Upper lobe of left lung (tissue), 6 donors: Measurements from ENCODE around the gene MRM1. TPM values are rescaled to one million over a fixed set of nuclear protein-coding genes. Genes with fewer than 3 reads are reported as not detected.
"Not testable (repeated sequence)": the region's sequence is repeated elsewhere in the genome, so short reads cannot be mapped to it uniquely, and the experiment has no call there.

ENCODE experiments used
- ATAC-seq, 2 donors: fragments of 200-7000 bp; cut with Tn5 transposase; one replicate each; pipeline ENCODE4 v1.9.1; 2022; ENCODE audit warnings: mild to moderate bottlenecking in 2 of 2, moderate library complexity in 2 of 2; ENCODE audit not compliant: low FRiP score in 2 of 2
- DNase-seq, 2 donors: peaks; one replicate each; pipeline ENCODE4 v3.0.0-alpha.2; 2019 to 2020
- H3K27ac ChIP-seq, 4 donors: fragments of 200-600 bp; sonication (generic); one replicate each; pipeline ENCODE4 v1.5.1; 2016 to 2019
- H3K27me3 ChIP-seq, 4 donors: fragments of 200-600 bp; sonication (generic); one replicate each; pipeline ENCODE4 v1.5.1; 2017 to 2019
- H3K36me3 ChIP-seq, 4 donors: fragments of 200-600 bp; sonication (generic); one replicate each; pipeline ENCODE4 v1.5.1; 2016 to 2019
- H3K4me1 ChIP-seq, 4 donors: fragments of 200-600 bp; sonication (generic); one replicate each; pipeline ENCODE4 v1.5.1; 2018 to 2019
- H3K4me3 ChIP-seq, 4 donors: fragments of 200-600 bp; sonication (generic); one replicate each; pipeline ENCODE4 v1.5.1; 2017 to 2019; ENCODE audit warnings: mild to moderate bottlenecking in 2 of 4, moderate library complexity in 1 of 4
- H3K9me3 ChIP-seq, 4 donors: fragments of 200-600 bp; sonication (generic); one replicate each; pipeline ENCODE4 v1.5.1; 2018 to 2019
- EP300 ChIP-seq, 4 donors: sonication (generic); formaldehyde crosslinking; IDR thresholded peaks; one replicate each; pipeline ENCODE4 v1.5.1; 2017; ENCODE audit warnings: antibody characterized with exemption in 4 of 4, control low read depth in 2 of 4
- POLR2A ChIP-seq, 4 donors: fragments of 450-650 bp; IDR thresholded peaks; one replicate each; pipeline ENCODE4 v1.5.1; 2016 to 2017; ENCODE audit warnings: antibody characterized with exemption in 4 of 4, mild to moderate bottlenecking in 2 of 4
- POLR2AphosphoS5 ChIP-seq, 2 donors: sonication (generic); formaldehyde crosslinking; IDR thresholded peaks; one replicate each; pipeline ENCODE4 v1.5.1; 2017; ENCODE audit warnings: antibody characterized with exemption in 2 of 2
- WGBS, 2 donors: methylation state at CpG; one replicate each; pipeline ENCODE4 v1.1.5; 2017 to 2018; 5-methylcytosine and 5-hydroxymethylcytosine counted together
- total RNA-seq, 6 donors: library from RNA; depleted of rRNA in 4 of 6; stranded (reverse); fragments of >200 nt in 4 of 6; gene quantifications; one replicate each; pipeline versions ENCODE4 v1.1.0 to v1.2.1, GENCODE V29; 2016 to 2021
- TF ChIP-seq, protein P1 (sequence below), 6 experiments: fragments of 450-650 bp in 4 of 6; fragments of 200-600 bp in 2 of 6; sonication (generic) in 2 of 6; IDR thresholded peaks; one replicate each; pipeline ENCODE4 v1.5.1; 2016 to 2019; ENCODE audit warnings: antibody characterized with exemption in 6 of 6
- donor health status: DM: no; HTN: no; CAD: no; lungs with moderate emphysema.
- donor health status: DM: no; HTN: yes; CAD: no; lungs with severe emphysema.

MRM1 gene
- total RNA-seq, 6 donors from 2014 or later, result 3.1 to 9.4 (median 8.1) TPM

DNA sequence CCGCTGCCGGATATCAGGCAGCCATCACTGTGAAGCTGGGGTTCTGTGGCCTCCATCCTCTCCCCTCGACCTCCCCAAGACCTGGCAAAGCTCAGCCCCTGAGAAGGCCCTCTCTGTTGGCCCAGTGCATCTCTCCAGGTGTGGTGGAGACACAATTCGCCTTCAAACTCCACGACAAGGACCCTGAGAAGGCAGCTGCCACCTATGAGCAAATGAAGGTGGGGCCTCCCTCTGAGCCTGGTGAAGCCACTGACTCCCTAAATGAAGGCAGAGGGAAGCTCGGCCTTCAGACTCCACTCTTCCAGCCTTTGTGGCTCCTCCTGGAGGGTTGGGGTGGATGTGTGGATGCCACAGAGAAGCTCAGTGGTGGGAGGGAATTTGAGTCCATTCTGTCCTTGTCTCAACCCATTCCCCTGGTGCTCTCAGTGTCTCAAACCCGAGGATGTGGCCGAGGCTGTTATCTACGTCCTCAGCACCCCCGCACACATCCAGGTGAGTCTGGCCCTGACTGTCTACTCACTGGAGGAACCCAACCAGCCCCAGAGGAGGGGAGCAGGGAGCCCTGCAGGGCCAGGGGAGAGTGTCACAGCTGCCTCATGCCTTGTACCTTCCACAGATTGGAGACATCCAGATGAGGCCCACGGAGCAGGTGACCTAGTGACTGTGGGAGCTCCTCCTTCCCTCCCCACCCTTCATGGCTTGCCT is 1.7 kb upstream of the MRM1 start:
- DNase-seq (no peak), ATAC-seq (no peak)
- Histone ChIP-seq H3K4me3 (no peak overlapping the region), H3K9me3 (no peaks in the 10 kb centered on the region), H3K27me3 (no peaks in the 10 kb centered on the region), H3K27ac (no peak overlapping the region), H3K4me1 (peaks cover 18 to 30% (median 22%) of the 10 kb centered on the region in 4 donors), H3K36me3 (no peaks in the 10 kb centered on the region)
- TF ChIP-seq POLR2A (IDR thresholded peaks at IDR 0.05) (no peak), EP300 (IDR thresholded peaks at IDR 0.05) (no peak), POLR2AphosphoS5 (IDR thresholded peaks at IDR 0.05) (no peak)
- TF ChIP-seq, protein P1, sequence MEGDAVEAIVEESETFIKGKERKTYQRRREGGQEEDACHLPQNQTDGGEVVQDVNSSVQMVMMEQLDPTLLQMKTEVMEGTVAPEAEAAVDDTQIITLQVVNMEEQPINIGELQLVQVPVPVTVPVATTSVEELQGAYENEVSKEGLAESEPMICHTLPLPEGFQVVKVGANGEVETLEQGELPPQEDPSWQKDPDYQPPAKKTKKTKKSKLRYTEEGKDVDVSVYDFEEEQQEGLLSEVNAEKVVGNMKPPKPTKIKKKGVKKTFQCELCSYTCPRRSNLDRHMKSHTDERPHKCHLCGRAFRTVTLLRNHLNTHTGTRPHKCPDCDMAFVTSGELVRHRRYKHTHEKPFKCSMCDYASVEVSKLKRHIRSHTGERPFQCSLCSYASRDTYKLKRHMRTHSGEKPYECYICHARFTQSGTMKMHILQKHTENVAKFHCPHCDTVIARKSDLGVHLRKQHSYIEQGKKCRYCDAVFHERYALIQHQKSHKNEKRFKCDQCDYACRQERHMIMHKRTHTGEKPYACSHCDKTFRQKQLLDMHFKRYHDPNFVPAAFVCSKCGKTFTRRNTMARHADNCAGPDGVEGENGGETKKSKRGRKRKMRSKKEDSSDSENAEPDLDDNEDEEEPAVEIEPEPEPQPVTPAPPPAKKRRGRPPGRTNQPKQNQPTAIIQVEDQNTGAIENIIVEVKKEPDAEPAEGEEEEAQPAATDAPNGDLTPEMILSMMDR (IDR thresholded peaks at IDR 0.05), result no peak
- WGBS, 2 donors, result 87 to 93% methylated on average over 6 to 11 of the region's 11 CpGs

DNA sequence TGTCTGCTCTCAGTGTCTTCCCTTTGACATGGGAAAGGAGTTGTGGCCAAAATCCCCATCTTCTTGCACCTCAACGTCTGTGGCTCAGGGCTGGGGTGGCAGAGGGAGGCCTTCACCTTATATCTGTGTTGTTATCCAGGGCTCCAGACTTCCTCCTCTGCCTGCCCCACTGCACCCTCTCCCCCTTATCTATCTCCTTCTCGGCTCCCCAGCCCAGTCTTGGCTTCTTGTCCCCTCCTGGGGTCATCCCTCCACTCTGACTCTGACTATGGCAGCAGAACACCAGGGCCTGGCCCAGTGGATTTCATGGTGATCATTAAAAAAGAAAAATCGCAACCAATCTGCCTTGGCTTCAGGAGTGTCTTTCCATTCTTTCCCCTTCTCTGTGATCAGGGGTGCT is 918 bp upstream of the MRM1 start:
- no peaks in the 10 kb centered on the region for H3K9me3 ChIP-seq
- no peak for DNase-seq
- peaks cover 18 to 30% (median 22%) of the 10 kb centered on the region in 4 donors for H3K4me1 ChIP-seq
- H3K27me3 ChIP-seq, result no peaks in the 10 kb centered on the region
- no peak for ATAC-seq
- WGBS, 2 donors, result 71 to 77% methylated on average over 3 of the region's 3 CpGs
- TF ChIP-seq POLR2A (IDR thresholded peaks at IDR 0.05), result no peak
- H3K36me3 ChIP-seq, result no peaks in the 10 kb centered on the region
- H3K4me3 ChIP-seq, result peak overlapping the region in 2 of 4 donors; percentile 82 to 93
- H3K27ac ChIP-seq, result peak overlapping the region in 3 of 4 donors; percentile 77 to 89 (median 82)

DNA sequence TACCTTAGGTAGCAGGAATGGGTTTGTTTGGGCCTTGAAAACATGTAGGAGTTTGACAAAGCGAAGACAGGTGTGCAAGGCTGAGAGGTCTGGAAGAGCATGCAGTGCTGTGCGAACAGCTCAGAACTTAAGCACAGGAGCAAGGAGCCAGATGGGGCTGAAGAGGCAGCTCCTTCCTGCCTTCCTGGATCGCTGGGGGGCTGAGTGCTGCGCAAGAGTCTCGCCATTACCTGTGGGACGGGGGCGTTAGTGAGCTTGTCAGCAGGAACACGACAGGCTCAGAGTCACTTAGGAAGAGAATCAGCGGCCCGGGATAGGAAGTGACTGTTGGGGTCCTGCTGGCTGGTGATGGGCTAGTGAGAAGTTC is 464 bp upstream of the MRM1 start:
- H3K4me3 ChIP-seq, result peak overlapping the region; percentile 25 to 100 (median 88)
- H3K36me3 ChIP-seq, result no peaks in the 10 kb centered on the region
- DNase-seq (no peak), ATAC-seq (no peak)
- H3K27me3 ChIP-seq, result no peaks in the 10 kb centered on the region
- TF ChIP-seq EP300 (IDR thresholded peaks at IDR 0.05), result no peak
- TF ChIP-seq, protein P1 (IDR thresholded peaks at IDR 0.05), result peak in 1 of 6 experiments; percentile 3
- peaks cover 18 to 30% (median 22%) of the 10 kb centered on the region in 4 donors for H3K4me1 ChIP-seq
- WGBS, 2 donors, result 9 to 13% methylated on average over 10 of the region's 10 CpGs
- H3K9me3 ChIP-seq, result no peaks in the 10 kb centered on the region
- peak overlapping the region; percentile 77 to 89 (median 85) for H3K27ac ChIP-seq

DNA sequence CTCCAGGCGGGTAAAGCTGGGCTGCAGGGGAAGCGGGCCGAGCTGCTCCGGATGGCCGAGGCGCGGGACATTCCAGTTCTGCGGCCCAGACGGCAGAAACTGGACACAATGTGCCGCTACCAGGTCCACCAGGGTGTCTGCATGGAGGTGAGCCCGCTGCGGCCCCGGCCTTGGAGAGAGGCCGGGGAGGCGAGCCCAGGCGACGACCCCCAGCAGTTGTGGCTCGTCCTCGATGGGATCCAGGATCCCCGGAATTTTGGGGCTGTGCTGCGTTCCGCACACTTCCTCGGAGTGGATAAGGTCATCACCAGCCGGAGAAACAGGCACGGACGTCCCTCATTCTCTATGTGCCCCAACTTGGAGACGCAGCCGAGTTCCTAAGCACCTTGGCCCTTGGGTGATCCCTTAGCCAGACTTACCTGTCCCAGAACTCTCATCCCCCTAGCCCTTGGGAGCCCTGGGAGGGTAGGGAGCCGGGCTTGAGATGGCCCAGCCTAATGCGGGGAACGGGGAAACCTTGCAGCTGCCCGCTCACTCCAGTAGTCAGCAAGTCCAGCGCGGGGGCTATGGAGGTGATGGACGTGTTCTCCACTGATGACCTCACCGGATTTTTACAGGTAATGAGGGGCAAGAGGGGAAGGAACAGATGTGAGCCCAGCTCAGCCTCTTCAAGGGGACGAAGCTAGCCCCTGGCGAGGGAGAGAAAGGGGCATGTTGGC is 806 bp downstream of the MRM1 start:
- ATAC-seq (peak; percentile 0 to 18), DNase-seq (no peak)
- H3K27ac ChIP-seq, result peak overlapping the region; percentile 77 to 89 (median 85)

DNA sequence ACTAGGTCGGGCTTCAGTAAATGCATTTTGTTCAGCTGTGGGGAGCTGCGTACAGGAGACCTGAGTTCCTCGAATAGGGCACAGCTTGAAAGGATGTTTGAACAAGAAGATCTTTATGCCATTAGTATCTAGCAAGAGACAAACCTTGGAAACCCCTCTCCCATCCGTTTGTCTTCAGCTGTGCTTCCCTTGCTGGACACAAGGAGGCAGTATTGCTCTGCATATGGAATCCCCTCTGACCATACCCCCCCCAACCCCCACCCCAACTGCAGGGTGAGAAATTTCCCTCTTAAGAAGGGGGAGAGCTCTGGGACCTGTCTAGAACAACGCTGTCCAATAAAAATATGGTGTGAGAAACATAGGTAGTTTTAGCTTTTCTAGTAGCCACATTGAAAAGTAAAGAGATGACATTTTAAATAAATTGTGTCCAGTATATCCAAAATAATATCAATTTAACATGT is 1.6 kb downstream of the MRM1 start:
- TF ChIP-seq POLR2A (IDR thresholded peaks at IDR 0.05), result no peak
- TF ChIP-seq, protein P1 (IDR thresholded peaks at IDR 0.05), result peak; percentile 50 to 79 (median 60)
- Histone ChIP-seq H3K27ac (no peak overlapping the region), H3K27me3 (no peaks in the 10 kb centered on the region), H3K4me3 (peak overlapping the region; percentile 8 to 100 (median 88)), H3K9me3 (no peaks in the 10 kb centered on the region), H3K4me1 (peaks cover 18 to 30% (median 22%) of the 10 kb centered on the region in 4 donors), H3K36me3 (no peaks in the 10 kb centered on the region)
- WGBS, 2 donors, result 6 to 8% methylated on average over 5 of the region's 5 CpGs
- peak in 1 of 2 donors; percentile 33 for DNase-seq
- peak in 1 of 2 donors; percentile 57 for ATAC-seq

More for the DNA sequence above, 806 bp downstream of the MRM1 start:
- peak overlapping the region; percentile 82 to 100 (median 96) for H3K4me3 ChIP-seq
- peaks cover 18 to 30% (median 22%) of the 10 kb centered on the region in 4 donors for H3K4me1 ChIP-seq
- TF ChIP-seq, protein P1 (IDR thresholded peaks at IDR 0.05), result no peak
- TF ChIP-seq EP300 (IDR thresholded peaks at IDR 0.05), result no peak
- TF ChIP-seq POLR2AphosphoS5 (IDR thresholded peaks at IDR 0.05), result no peak
- no peaks in the 10 kb centered on the region for H3K27me3 ChIP-seq
- 4 to 7% methylated on average over 13 to 33 of the region's 38 CpGs for WGBS, 2 donors
- no peaks in the 10 kb centered on the region for H3K36me3 ChIP-seq
- H3K9me3 ChIP-seq, result no peaks in the 10 kb centered on the region

DNA sequence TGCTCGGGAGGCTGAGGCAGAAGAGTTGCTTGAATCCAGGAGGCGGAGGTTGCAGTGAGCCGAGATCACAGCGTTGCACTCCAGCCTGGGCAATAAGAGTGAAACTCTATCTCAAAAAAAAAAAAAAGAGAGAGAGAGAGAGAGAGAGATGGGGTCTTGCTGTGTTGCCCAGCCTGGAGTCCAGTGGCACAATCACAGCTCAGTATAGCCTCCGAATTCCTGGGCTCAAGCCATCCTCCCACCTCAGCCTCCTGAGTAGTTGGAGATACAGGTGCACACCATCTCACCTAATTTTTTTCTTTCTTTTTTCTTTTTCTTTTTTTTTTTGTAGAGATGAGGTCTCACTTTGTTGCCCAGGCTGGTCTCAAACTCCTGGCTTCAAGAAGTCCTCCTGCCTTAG is 3.6 kb downstream of the MRM1 start:
- 97 to 100% methylated on average over 5 of the region's 5 CpGs for WGBS, 2 donors
- H3K4me3 ChIP-seq, H3K9me3 ChIP-seq, ATAC-seq, H3K27ac ChIP-seq, DNase-seq, H3K27me3 ChIP-seq, H3K36me3 ChIP-seq: not testable (repeated sequence)
- peaks cover 21 to 41% (median 23%) of the 10 kb centered on the region in 4 donors for H3K4me1 ChIP-seq
